ENCODE results near the gene TAS2R4.

- TF ChIP-seq CTCF (IDR thresholded peaks at IDR 0.05; ENCODE audit: insufficient read depth, low read depth, low read length), result no peak
- no peak for TF ChIP-seq EZH2 (IDR thresholded peaks at IDR 0.05; ENCODE audit: insufficient read depth, low read length)
Observed at GRCh38 chr7:141789917-141790316, 13.4 kb downstream of the TAS2R4 start, which contains the start of gene TAS2R5.

All from astrocyte (in vitro differentiated cells and primary cell).